Fibroblast of lung (primary cell): ENCODE measurements around the gene RPH3AL.

Source experiments
- CTCF ChIP-seq, 2 donors: IDR thresholded peaks in 1 of 2; conservative IDR thresholded peaks in 1 of 2; 1 replicate in 1 of 2; 2 replicates in 1 of 2; pipeline ENCODE4 v1.5.1; 2011 to 2012; ENCODE audit warnings: low read length in 2 of 2, control low read depth in 1 of 2, inconsistent platforms in 1 of 2, low read depth in 1 of 2, mild to moderate bottlenecking in 1 of 2
- EZH2 ChIP-seq: IDR thresholded peaks from 2 replicates; pipeline ENCODE4 v1.5.1; 2012; ENCODE audit warnings: low read length, control low read depth, mild to moderate bottlenecking; ENCODE audit errors: missing control alignments

GRCh38 chr17:280216-280615, 72.4 kb downstream of the RPH3AL start:
- TF ChIP-seq CTCF (conservative IDR thresholded peaks at IDR 0.05 in 1 of 2, IDR thresholded peaks at IDR 0.05 in 1 of 2; ENCODE audit: low read depth in 1 of 2, low read length in 2 of 2), result no peak
- TF ChIP-seq EZH2, result no peak
